Gastrocnemius medialis (tissue), 4 donors: ENCODE measurements around the gene RABIF. TPM values are rescaled to one million over a fixed set of nuclear protein-coding genes. Genes with fewer than 3 reads are reported as not detected.

ENCODE experiments used
- ATAC-seq, 2 donors: fragments of 150-250 bp; one replicate each; pipeline ENCODE4 v1.9.1; 2016
- DNase-seq, 2 donors: peaks; one replicate each; pipeline ENCODE4 v3.0.0-alpha.2; 2019
- H3K27ac ChIP-seq, 4 donors: fragments of 200-600 bp; sonication (generic); 1 replicate in 1 of 4; 2 replicates in 3 of 4; pipeline ENCODE4 v1.5.1; 2016 to 2018; ENCODE audit warnings: mild to moderate bottlenecking in 2 of 4, moderate library complexity in 1 of 4
- H3K27me3 ChIP-seq, 3 donors: fragments of 200-600 bp; sonication (generic) in 2 of 3; 1 replicate in 1 of 3; 2 replicates in 2 of 3; pipeline versions ENCODE4 v1.5.1 to v1.6.0; 2016 to 2019; ENCODE audit warnings: mild to moderate bottlenecking in 1 of 3, moderate library complexity in 1 of 3
- H3K36me3 ChIP-seq, 2 donors: fragments of 200-600 bp; sonication (generic) in 1 of 2; one replicate each; pipeline ENCODE4 v1.5.1; 2017 to 2018
- H3K4me1 ChIP-seq, 2 donors: fragments of 200-600 bp; sonication (generic) in 1 of 2; one replicate each; pipeline ENCODE4 v1.5.1; 2016 to 2017; ENCODE audit warnings: mild to moderate bottlenecking in 2 of 2
- H3K4me3 ChIP-seq, 4 donors: fragments of 200-600 bp; sonication (generic) in 3 of 4; 1 replicate in 1 of 4; 2 replicates in 3 of 4; pipeline ENCODE4 v1.5.1; 2016 to 2019; ENCODE audit warnings: mild to moderate bottlenecking in 2 of 4
- H3K9me3 ChIP-seq, 3 donors: fragments of 200-600 bp; sonication (generic) in 2 of 3; 1 replicate in 1 of 3; 2 replicates in 2 of 3; pipeline ENCODE4 v1.5.1; 2016 to 2019
- CTCF ChIP-seq, 5 experiments: fragments of 450-650 bp in 3 of 5; fragments of 200-600 bp in 2 of 5; sonication (generic) in 2 of 5; IDR thresholded peaks in 4 of 5; conservative IDR thresholded peaks in 1 of 5; 1 replicate in 4 of 5; 2 replicates in 1 of 5; pipeline ENCODE4 v1.5.1; 2016 to 2019; ENCODE audit warnings: antibody characterized with exemption in 5 of 5, mild to moderate bottlenecking in 3 of 5, moderate library complexity in 3 of 5
- POLR2A ChIP-seq, 2 donors: fragments of 450-650 bp; IDR thresholded peaks; one replicate each; pipeline ENCODE4 v1.6.1; 2017; ENCODE audit warnings: antibody characterized with exemption in 2 of 2, mild to moderate bottlenecking in 2 of 2, moderate library complexity in 2 of 2
- in situ Hi-C, 4 donors: fragments of 200-750 bp; cut with MboI; loops; one replicate each; pipeline versions ENCODE4 v1.15.0 to v1.8.0; 2017; ENCODE audit warnings: low sequenced_read_pairs in 4 of 4
- intact Hi-C: fragments of 100-400 bp; cut with DNase I; formaldehyde crosslinking; loops from one replicate; pipeline ENCODE4 v1.15.1; 2023; ENCODE audit warnings: low total_unique reads
- total RNA-seq, 4 donors: library from RNA; depleted of rRNA; stranded (reverse); fragments of >200 nt; gene quantifications; one replicate each; pipeline versions ENCODE4 v1.1.0 to v1.2.3, GENCODE V29; 2016

RABIF gene
- total RNA-seq, 4 donors from 2014 or later: 2.6 to 9.2 (median 3.9) TPM

- no peaks in the 10 kb centered on the region for H3K9me3 ChIP-seq
- TF ChIP-seq POLR2A (IDR thresholded peaks at IDR 0.05) (no peak), CTCF (IDR thresholded peaks at IDR 0.05 in 4 of 5, conservative IDR thresholded peaks at IDR 0.05 in 1 of 5) (no peak)
- H3K4me1 ChIP-seq: peaks cover 11 to 14% of the 10 kb centered on the region in 2 donors
- no peaks in the 10 kb centered on the region for H3K36me3 ChIP-seq
- no peak overlapping the region for H3K4me3 ChIP-seq
- intact Hi-C loops: no loop called here
- H3K27me3 ChIP-seq: no peaks in the 10 kb centered on the region
- H3K27ac ChIP-seq: peak overlapping the region in 3 of 4 donors; percentile 46 to 61 (median 52)
- peak; percentile 61 to 62 for DNase-seq
- ATAC-seq: peak; percentile 25 to 56
- in situ Hi-C loops: no loop called here
These were observed 30.6 kb downstream of the RABIF start for GRCh38 chr1:202858331-202858730.

- in situ Hi-C loops: no loop called here
These were observed 31.8 kb downstream of the RABIF start for GRCh38 chr1:202857136-202857610.

DNA sequence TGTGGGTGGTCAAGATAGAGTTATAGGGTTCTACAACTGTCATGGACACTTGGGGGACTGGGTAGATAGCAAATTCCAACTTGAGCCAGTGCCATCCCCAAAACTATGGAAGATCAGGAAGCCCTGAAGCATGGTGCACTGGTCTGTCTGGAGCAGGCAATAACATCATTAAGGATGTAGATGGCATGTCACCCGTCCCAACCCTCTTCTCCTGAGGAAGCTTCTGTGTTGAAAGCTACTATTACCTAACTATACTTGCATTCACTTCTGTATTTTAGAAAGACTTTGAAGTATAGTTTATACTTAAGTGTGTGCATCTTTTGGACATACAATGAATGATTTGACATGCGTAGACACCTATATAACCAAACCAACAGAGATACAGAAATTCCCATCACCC is 32.9 kb downstream of the RABIF start:
- in situ Hi-C loops (no loop called here), intact Hi-C loops (no loop called here)
- no peak overlapping the region for H3K4me3 ChIP-seq
- no peak for ATAC-seq
- TF ChIP-seq CTCF (IDR thresholded peaks at IDR 0.05 in 4 of 5, conservative IDR thresholded peaks at IDR 0.05 in 1 of 5) (no peak), POLR2A (IDR thresholded peaks at IDR 0.05) (no peak)
- no peaks in the 10 kb centered on the region for H3K36me3 ChIP-seq
- H3K9me3 ChIP-seq: no peaks in the 10 kb centered on the region
- H3K4me1 ChIP-seq: peaks cover 4 to 7% of the 10 kb centered on the region in 2 donors
- H3K27me3 ChIP-seq: no peaks in the 10 kb centered on the region
- no peak for DNase-seq
- H3K27ac ChIP-seq: no peak overlapping the region

More at GRCh38 chr1:202857136-202857610, 31.8 kb downstream of the RABIF start:
- Histone ChIP-seq H3K4me3 (no peak overlapping the region), H3K4me1 (peaks cover 9 to 12% of the 10 kb centered on the region in 2 donors), H3K27me3 (no peaks in the 10 kb centered on the region), H3K27ac (no peak overlapping the region), H3K36me3 (no peaks in the 10 kb centered on the region), H3K9me3 (no peaks in the 10 kb centered on the region)
- DNase-seq (no peak), ATAC-seq (no peak)
- no peak for TF ChIP-seq CTCF (IDR thresholded peaks at IDR 0.05 in 4 of 5, conservative IDR thresholded peaks at IDR 0.05 in 1 of 5)
- intact Hi-C loops: no loop called here

DNA sequence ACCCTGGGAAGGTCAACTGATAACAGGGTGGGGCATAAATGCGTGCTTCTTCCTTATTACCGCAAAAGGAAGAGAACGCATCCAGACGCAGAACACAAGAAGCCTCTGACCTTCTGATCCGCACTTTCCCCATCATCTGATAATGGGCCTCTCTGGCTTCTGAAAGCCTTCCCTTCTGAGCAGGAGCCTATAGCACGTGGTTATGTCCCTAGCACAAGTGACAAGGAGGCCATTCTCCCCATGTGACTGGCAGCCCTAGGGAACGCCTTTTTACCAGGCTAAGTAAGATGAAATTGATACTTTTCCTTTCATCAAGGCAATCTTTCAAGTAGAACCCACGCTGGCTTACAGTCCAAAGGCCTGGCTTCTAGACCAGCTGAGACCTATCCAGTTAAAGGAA is 34.2 kb downstream of the RABIF start:
- ATAC-seq (no peak), DNase-seq (no peak)
- in situ Hi-C loops (no loop called here), intact Hi-C loops (no loop called here)
- H3K27ac ChIP-seq: no peak overlapping the region
- H3K4me1 ChIP-seq: peaks cover 0 to 4% of the 10 kb centered on the region in 2 donors
- no peaks in the 10 kb centered on the region for H3K9me3 ChIP-seq
- H3K4me3 ChIP-seq: no peak overlapping the region
- H3K27me3 ChIP-seq: no peaks in the 10 kb centered on the region
- no peak for TF ChIP-seq CTCF (IDR thresholded peaks at IDR 0.05 in 4 of 5, conservative IDR thresholded peaks at IDR 0.05 in 1 of 5)
- TF ChIP-seq POLR2A (IDR thresholded peaks at IDR 0.05): no peak
- no peaks in the 10 kb centered on the region for H3K36me3 ChIP-seq
